GM12878 (cell line): ENCODE measurements around the gene MYO16. TPM values are rescaled to one million over a fixed set of nuclear protein-coding genes. Genes with fewer than 3 reads are reported as not detected.

Source experiments
- ATAC-seq: fragments of 200-7000 bp; cut with Tn5 transposase; 3 replicates; pipeline ENCODE4 v1.9.1; 2020; ENCODE audit warnings: mild to moderate bottlenecking, moderate library complexity
- BruUV-seq: library from RNA; stranded (reverse); fragments of 400-500 nt; replicated peaks from 2 replicates; lab custom pipeline; 2021; lab: Mats Ljungman, UMichigan
- CTCF ChIA-PET: fragments of 300-600 bp; sonication (Branson Sonifier 250); formaldehyde crosslinking; extraction: SDS; loops from one replicate; lab custom pipeline; 2021; ENCODE audit warnings: inconsistent platforms; lab: Yijun Ruan, JAX
- POLR2A ChIA-PET: fragments of 350-600 bp; formaldehyde crosslinking; extraction: SDS; loops from one replicate; lab custom pipeline; 2021; ENCODE audit warnings: inconsistent platforms; lab: Charles Lee
- RAD21 ChIA-PET: fragments of 300-600 bp; sonication (Branson Sonifier 250); formaldehyde crosslinking; loops from one replicate; lab custom pipeline; 2023; ENCODE audit warnings: antibody characterized with exemption; ENCODE audit not compliant: unreplicated experiment; lab: Charles Lee
- SMC1A ChIA-PET: fragments of 300-600 bp; sonication (Branson Sonifier 250); formaldehyde crosslinking; loops from one replicate; lab custom pipeline; 2023; ENCODE audit not compliant: unreplicated experiment, uncharacterized antibody; lab: Charles Lee
- DNase-seq: peaks from one replicate; pipeline ENCODE4 v3.0.0-alpha.2; 2011; ENCODE audit warnings: low read depth, low spot score
- FAIRE-seq: peaks from 3 replicates; lab custom pipeline; 2011; peaks lifted over from hg19 to GRCh38; lab: Jason Lieb, UNC
- H2AFZ ChIP-seq: 2 replicates; pipeline ENCODE4 v1.6.0; 2011; ENCODE audit warnings: low read depth, low read length, control low read depth; ENCODE audit not compliant: control insufficient read depth
- H3K27ac ChIP-seq: 2 replicates; pipeline ENCODE4 v1.5.1; 2011; ENCODE audit warnings: control low read depth; ENCODE audit not compliant: control insufficient read depth, insufficient read depth
- H3K27me3 ChIP-seq, 2 experiments: replicated peaks in 1 of 2; 2 replicates each; pipeline versions ENCODE4 v1.6.0 to v1.6.1; 2011; ENCODE audit warnings: low read length in 1 of 2; ENCODE audit not compliant: control insufficient read depth in 2 of 2, insufficient read depth in 2 of 2
- H3K36me3 ChIP-seq, 2 experiments: 2 replicates each; pipeline ENCODE4 v1.5.1; 2011; ENCODE audit warnings: low read length in 1 of 2; ENCODE audit not compliant: control insufficient read depth in 2 of 2, insufficient read depth in 2 of 2
- H3K4me1 ChIP-seq: 2 replicates; pipeline ENCODE4 v1.6.1; 2011; ENCODE audit warnings: mild to moderate bottlenecking, low read length, moderate library complexity, mixed read lengths; ENCODE audit not compliant: control insufficient read depth, insufficient read depth
- H3K4me2 ChIP-seq: 2 replicates; pipeline ENCODE4 v1.6.0; 2011; ENCODE audit warnings: control low read depth; ENCODE audit not compliant: control insufficient read depth, insufficient read depth
- H3K4me3 ChIP-seq: fragments of 200-600 bp; sonication (generic); 2 replicates; pipeline ENCODE4 v1.5.1; 2016
- H3K79me2 ChIP-seq: 2 replicates; pipeline ENCODE4 v1.6.0; 2011; ENCODE audit warnings: low read length; ENCODE audit not compliant: control insufficient read depth, insufficient read depth
- H3K9ac ChIP-seq: 2 replicates; pipeline ENCODE4 v1.8.0; 2011; ENCODE audit warnings: low read length, control low read depth, mixed read lengths; ENCODE audit not compliant: control insufficient read depth, insufficient read depth
- H3K9me3 ChIP-seq: replicated peaks from 3 replicates; pipeline ENCODE4 v1.5.1; 2011; ENCODE audit warnings: mild to moderate bottlenecking, low read length; ENCODE audit not compliant: control insufficient read depth, insufficient read depth
- H4K20me1 ChIP-seq: 2 replicates; pipeline ENCODE4 v1.6.0; 2011; ENCODE audit not compliant: control insufficient read depth, insufficient read depth
- BMI1 ChIP-seq: fragments of 450-650 bp; IDR thresholded peaks from 2 replicates; pipeline ENCODE4 v1.6.1; 2016; ENCODE audit warnings: mild to moderate bottlenecking, moderate library complexity, borderline replicate concordance
- FOS ChIP-seq: IDR thresholded peaks from 3 replicates; pipeline ENCODE4 v1.6.1; 2011; ENCODE audit warnings: borderline replicate concordance; ENCODE audit not compliant: insufficient read length; ENCODE audit errors: extremely low read depth
- HDAC2 ChIP-seq: fragments of 200-600 bp; sonication (generic); IDR thresholded peaks from 2 replicates; pipeline ENCODE4 v1.6.1; 2017
- LARP7 ChIP-seq: fragments of 450-650 bp; IDR thresholded peaks from 2 replicates; pipeline ENCODE4 v1.6.1; 2017; ENCODE audit warnings: mild to moderate bottlenecking
- MEF2B ChIP-seq: fragments of 450-650 bp; IDR thresholded peaks from 2 replicates; pipeline ENCODE4 v1.6.1; 2018; ENCODE audit warnings: mild to moderate bottlenecking, moderate library complexity; ENCODE audit not compliant: partially characterized antibody, poor library complexity, severe bottlenecking
- MXI1 ChIP-seq: fragments of 150-350 bp; IDR thresholded peaks from 2 replicates; pipeline ENCODE4 v1.6.1; 2011; ENCODE audit warnings: low read depth, mild to moderate bottlenecking, inconsistent platforms, low read length, improper control_type of control experiment
- PAX8 ChIP-seq: fragments of 450-650 bp; IDR thresholded peaks from 2 replicates; pipeline ENCODE4 v1.6.1; 2017; ENCODE audit warnings: mild to moderate bottlenecking, moderate library complexity
- WGBS: methylation state at CpG from one replicate; pipeline ENCODE4 v1.1.6; 2016; ENCODE audit warnings: low lambda C conversion rate; ENCODE audit not compliant: insufficient replicate concordance, insufficient coverage; ENCODE audit errors: missing lambda C conversion rate; 5-methylcytosine and 5-hydroxymethylcytosine counted together
- in situ Hi-C: fragments of 300-500 bp; cut with MboI; formaldehyde crosslinking; loops from 9 replicates; pipeline ENCODE4 v1.14.3; 2018; ENCODE audit warnings: mixed read lengths
- intact Hi-C: fragments of 100-400 bp; cut with micrococcal nuclease; formaldehyde crosslinking; loops from one replicate; pipeline ENCODE4 v1.14.2; 2022; ENCODE audit not compliant: unreplicated experiment
- polyA plus RNA-seq, 11 experiments: library from polyadenylated mRNA; depleted of rRNA in 4 of 11; unstranded in 6 of 11; stranded (reverse) in 5 of 11; fragments of >200 nt; fragmentation: Nextera tagmentation in 4 of 11; fragmentation: Illumina TruSeq in 1 of 11; extraction: Ambion mirVana in 4 of 11; extraction: Trizol in 1 of 11; gene quantifications; 1 replicate in 1 of 11; 2 replicates in 10 of 11; pipeline versions ENCODE4 v1.2.1 to v1.2.3, GENCODE V29; 2011 to 2016; ENCODE audit warnings: inconsistent platforms in 2 of 11, missing spikeins in 2 of 11, low read depth in 1 of 11
- total RNA-seq, 4 experiments: library from RNA; depleted of rRNA in 3 of 4; stranded (reverse); fragments of >200 nt in 3 of 4; fragmentation: Illumina TruSeq in 1 of 4; extraction: Trizol in 1 of 4; gene quantifications; 2 replicates each; pipeline versions ENCODE4 v1.2.1 to v1.2.3, GENCODE V29; 2013 to 2021
- TF ChIP-seq, protein P1 (sequence below): fragments of 450-650 bp; formaldehyde crosslinking; IDR thresholded peaks from 2 replicates; pipeline ENCODE4 v1.5.0; 2022; ENCODE audit warnings: mild to moderate bottlenecking, missing genetic modification characterization
- TF ChIP-seq, protein P2 (sequence below): fragments of 450-650 bp; IDR thresholded peaks from 2 replicates; pipeline ENCODE4 v1.6.1; 2017; ENCODE audit warnings: mild to moderate bottlenecking

Gene MYO16
- total and polyA plus RNA-seq, 10 of the 15 experiments (the other 5 are each of a cell fraction or from before 2014, with no cell fraction given), result under 0.01 to 1.7 (median 0.05) TPM; not detected in 4

DNA sequence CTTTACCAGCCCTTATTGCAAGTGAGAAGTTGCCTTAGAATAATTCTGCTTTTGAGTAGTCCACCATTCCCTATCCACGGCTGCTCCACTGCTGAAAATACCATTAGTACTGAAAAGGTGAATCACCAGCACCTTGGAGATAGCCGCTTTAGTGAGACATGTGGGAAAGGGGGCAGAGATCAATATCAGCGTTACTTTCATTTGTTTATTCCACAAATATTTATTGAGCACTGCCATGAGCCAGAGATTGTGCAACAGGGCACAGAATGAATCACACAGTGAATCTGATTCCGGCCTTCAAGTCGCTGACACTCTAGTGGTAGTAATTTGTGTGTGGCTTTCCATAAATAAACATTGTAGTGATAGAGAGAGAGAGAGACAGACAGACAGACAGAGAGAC lies 31.5 kb upstream of the MYO16 start:
- 47% methylated on average over 5 of the region's 5 CpGs for WGBS
- Histone ChIP-seq H3K4me3 (no peak overlapping the region), H3K27me3 (no peaks in the 10 kb centered on the region), H3K4me1 (no peaks in the 10 kb centered on the region), H3K27ac (no peak overlapping the region), H3K9me3 (peaks cover 1% of the 10 kb centered on the region; the same call in 1 of the 3 replicates), H3K79me2 (no peaks in the 10 kb centered on the region), H4K20me1 (no peaks in the 10 kb centered on the region), H3K9ac (no peak overlapping the region), H2AFZ (no peak overlapping the region), H3K36me3 (no peaks in the 10 kb centered on the region), H3K4me2 (no peak overlapping the region)
- CTCF ChIA-PET, result no interaction called here
- TF ChIP-seq HDAC2, result no peak
- TF ChIP-seq, protein P1, sequence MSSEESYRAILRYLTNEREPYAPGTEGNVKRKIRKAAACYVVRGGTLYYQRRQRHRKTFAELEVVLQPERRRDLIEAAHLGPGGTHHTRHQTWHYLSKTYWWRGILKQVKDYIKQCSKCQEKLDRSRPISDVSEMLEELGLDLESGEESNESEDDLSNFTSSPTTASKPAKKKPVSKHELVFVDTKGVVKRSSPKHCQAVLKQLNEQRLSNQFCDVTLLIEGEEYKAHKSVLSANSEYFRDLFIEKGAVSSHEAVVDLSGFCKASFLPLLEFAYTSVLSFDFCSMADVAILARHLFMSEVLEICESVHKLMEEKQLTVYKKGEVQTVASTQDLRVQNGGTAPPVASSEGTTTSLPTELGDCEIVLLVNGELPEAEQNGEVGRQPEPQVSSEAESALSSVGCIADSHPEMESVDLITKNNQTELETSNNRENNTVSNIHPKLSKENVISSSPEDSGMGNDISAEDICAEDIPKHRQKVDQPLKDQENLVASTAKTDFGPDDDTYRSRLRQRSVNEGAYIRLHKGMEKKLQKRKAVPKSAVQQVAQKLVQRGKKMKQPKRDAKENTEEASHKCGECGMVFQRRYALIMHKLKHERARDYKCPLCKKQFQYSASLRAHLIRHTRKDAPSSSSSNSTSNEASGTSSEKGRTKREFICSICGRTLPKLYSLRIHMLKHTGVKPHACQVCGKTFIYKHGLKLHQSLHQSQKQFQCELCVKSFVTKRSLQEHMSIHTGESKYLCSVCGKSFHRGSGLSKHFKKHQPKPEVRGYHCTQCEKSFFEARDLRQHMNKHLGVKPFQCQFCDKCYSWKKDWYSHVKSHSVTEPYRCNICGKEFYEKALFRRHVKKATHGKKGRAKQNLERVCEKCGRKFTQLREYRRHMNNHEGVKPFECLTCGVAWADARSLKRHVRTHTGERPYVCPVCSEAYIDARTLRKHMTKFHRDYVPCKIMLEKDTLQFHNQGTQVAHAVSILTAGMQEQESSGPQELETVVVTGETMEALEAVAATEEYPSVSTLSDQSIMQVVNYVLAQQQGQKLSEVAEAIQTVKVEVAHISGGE, result no peak
- no peak for TF ChIP-seq MEF2B
- TF ChIP-seq BMI1, result no peak
- no peak for TF ChIP-seq FOS
- TF ChIP-seq, protein P2, sequence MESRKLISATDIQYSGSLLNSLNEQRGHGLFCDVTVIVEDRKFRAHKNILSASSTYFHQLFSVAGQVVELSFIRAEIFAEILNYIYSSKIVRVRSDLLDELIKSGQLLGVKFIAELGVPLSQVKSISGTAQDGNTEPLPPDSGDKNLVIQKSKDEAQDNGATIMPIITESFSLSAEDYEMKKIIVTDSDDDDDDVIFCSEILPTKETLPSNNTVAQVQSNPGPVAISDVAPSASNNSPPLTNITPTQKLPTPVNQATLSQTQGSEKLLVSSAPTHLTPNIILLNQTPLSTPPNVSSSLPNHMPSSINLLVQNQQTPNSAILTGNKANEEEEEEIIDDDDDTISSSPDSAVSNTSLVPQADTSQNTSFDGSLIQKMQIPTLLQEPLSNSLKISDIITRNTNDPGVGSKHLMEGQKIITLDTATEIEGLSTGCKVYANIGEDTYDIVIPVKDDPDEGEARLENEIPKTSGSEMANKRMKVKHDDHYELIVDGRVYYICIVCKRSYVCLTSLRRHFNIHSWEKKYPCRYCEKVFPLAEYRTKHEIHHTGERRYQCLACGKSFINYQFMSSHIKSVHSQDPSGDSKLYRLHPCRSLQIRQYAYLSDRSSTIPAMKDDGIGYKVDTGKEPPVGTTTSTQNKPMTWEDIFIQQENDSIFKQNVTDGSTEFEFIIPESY, result no peak
- no peak for TF ChIP-seq LARP7
- no peak for TF ChIP-seq MXI1
- TF ChIP-seq PAX8, result no peak
- ATAC-seq (no peak), FAIRE-seq (no peak), DNase-seq (no peak)
- in situ Hi-C loops, result no loop called here
- intact Hi-C loops, result no loop called here
- POLR2A ChIA-PET, result no interaction called here
- SMC1A ChIA-PET, result interaction anchor here (0.6 to 3.7 kb wide), 3 partner anchors 11 to 23 kb away, joined by 3 to 24 read pairs (median 16); no protein-coding TSS in a partner anchor
- RAD21 ChIA-PET, result no interaction called here
- no TSS peak for BruUV-seq
